AG20443 (cell line): Measurements from ENCODE around the gene TESK1.
"Not testable (repeated sequence)": the region's sequence is repeated elsewhere in the genome, so short reads cannot be mapped to it uniquely, and the experiment has no call there.

Experiments used
- DNase-seq: peaks from one replicate; pipeline ENCODE4 v3.0.0; 2012; ENCODE audit warnings: low spot score, mixed read lengths

Gene TESK1

DNA sequence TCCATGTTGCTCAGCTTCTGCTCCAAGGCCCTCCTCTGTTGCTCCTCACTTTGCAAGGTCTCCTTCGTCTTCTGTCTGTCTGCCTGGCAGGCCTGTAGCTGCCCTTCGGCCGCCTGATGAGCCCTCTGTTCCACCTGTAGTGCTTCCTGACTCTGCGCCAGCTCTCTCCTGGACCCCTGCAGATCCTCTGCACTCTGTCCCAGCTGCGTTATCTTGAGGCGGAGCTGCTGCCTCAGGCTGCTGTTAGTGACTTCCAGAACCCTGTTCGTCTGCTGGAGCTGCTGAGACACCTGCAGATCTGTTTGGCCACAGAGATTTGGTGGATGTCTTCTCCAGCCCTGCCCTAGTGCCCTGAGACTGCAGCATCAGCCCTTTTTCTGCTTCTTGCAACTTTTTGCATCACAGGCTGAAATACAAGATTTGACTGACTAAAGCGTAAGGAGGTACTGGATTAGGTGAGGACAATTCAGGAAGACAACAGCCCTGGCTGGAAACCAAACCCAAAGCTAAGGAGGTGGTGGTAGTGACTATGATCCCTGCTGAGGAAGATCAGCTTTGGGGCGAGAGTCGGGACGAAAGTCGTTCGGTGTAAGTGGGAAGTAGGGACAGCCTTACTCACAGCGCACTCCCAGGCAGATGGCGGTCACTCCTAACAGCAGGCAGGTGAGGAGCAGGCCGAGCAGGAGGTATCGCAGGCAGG lies 11.1 kb downstream of the TESK1 start:
- no peak for DNase-seq

DNA sequence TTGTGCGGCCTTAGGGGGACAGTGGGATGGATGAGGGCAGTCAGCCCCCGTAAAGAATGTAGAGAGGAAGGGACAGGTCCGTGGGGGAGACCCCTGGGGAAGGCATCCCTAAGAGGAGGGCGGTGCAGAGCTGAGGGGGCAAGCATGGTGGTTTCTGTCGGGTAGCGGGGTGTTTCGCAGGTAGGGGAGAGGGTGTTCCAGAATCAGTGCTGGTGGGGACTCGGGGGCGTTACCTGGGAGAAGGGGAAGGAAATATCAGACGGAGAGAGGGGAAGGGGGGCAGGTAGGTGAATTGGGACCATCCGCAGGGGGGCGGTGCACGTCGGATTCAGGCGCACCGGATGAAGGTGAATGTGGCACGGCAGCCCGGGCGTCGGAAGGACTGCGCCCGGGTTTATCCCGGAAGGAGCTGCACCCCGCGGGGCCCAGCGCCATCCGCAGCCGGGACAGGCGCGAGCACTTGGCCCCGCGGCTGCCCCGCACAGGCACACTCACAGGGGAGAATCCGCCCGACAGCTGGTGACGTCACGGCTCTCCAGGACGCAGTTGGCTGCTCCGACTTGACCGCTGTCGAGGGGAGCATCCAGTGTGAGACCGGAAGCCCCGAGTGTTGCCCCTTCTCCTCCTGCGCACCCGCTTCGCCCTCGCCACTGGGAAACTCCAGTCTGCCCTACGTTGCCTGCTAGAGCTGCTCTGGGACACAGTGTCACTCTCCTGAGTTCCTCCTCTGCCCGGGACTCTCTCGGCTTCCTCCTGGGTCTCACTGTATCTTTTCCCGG lies 11.8 kb downstream of the TESK1 start:
- DNase-seq = peak; percentile 86

DNA sequence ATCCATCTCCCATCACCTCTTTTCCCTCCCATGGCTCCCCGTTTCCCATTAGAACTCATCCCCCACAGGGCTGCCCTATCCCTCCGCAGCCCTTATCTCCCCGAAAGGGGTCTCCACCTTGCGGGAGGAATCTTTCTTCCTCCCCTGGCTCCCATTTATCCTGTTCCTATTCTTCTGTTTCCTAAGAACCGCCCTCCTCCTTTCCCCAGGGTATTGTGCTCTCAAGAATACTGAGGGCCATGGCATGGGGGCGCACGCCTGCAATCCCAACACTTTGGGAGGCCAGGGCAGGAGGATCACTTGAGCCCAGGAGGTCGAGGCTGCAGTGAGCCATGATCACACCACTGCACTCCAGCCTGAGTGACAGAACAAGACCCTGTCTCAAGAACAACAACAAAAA lies 12.5 kb downstream of the TESK1 start:
- DNase-seq = no peak

DNA sequence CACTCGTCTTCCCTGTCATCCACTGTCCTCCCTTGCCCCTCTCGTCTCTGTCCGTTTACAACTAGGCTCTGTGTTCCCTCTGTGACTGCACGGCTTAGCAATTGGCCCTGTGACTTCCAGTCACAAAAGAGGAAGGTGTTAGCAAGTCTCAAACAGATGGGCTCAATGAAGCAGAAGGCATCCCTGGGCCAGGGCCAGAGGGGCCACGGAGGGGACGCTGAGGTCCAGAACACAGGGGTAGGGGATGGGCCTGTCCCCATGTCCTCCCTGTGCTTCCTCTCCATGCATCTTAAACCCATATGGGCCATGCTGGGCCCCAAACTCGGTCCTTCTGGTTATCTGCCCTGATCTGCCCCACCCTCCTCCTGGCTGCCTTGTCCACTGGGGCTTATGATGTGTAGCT lies 13.3 kb downstream of the TESK1 start, which contains the start of gene CD72:
CD72 (minus strand) TSS at position 89 of the 403 bp plus-strand sequence. CDS start 110 bp downstream, outside the sequence.
- DNase-seq = no peak

DNA sequence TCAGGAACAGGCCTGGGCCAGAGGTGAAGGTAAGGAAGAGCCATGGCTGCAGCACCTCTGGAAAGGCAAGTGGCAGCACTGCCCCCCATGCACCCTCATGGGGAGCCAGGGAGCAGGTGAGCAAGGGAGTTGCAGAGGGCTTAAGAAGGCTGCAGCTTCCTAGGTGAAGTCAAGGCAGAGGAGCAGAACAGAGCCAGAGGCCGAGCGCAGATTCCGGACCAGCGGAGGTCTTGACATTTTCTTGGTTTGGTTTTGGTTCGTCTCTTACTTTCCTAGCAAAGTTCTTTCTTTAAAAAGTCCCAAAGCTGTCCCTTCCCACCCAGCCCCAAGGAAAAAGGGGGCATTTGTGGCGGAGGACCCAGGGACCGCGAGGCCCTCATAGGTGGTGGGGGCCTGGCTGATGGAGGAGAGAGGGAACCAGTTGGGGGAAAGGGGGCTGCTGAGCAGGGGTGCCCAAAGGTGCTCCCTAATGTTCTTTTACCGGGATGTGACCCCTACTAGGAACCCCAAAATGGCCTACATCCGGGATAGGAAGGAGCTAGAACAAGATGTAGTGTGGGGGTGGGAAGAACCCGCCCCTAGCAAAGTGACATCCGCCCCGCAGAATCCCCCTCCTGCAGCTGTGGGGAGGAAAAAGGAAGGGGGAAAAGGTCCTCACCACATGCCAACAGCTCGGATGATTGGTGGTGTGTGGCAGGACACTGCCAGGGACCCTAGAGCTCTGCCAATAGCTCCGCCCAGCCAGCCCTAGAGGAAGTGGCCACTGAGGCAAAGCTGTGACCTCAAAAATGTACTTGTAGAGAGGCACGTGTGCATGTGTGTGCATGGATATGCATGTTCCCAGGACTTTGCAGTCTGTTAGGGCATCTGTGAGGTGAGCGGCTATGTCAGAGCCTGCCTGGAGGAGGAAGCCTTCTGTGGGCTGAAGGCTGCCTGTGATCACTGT lies 14.1 kb downstream of the TESK1 start:
- DNase-seq = no peak

DNA sequence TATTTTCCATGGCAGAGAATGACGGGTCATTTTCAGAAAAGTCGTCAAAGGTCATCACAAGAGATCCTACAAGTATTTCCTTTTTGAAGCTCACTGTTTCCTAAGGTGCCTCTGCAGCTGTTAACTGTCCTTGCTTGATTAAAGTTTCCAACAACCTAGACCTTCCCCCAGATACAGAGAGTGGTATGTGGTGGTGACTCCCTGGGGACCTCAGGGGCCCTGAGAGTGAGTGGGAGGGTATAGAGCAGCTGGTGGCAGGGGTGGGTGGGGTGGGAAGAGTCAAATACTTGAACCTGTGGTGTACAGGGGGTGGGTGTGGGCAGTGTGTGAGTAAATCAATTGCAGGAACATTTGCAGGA lies 14.7 kb downstream of the TESK1 start:
- DNase-seq = no peak

DNA sequence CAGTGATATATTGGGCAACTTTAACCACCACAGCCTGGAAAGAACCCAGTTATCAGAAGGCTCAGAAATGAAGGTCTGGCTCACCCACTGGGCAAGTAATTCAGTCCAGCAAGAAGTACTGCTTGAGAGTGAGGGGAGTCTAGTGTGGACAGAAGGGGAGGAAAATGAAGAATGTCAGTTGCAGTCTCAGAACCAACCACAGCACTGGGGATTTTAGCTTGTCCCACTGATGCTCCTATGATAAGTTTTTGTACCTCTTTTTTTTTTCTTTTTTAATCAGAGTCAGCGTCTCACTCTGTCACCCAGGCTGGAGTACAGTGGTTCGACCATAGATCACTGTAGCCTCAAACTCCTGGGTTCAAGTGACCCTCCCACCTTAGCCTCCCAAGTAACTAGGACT lies 22.5 kb downstream of the TESK1 start:
- DNase-seq = peak; percentile 2

DNA sequence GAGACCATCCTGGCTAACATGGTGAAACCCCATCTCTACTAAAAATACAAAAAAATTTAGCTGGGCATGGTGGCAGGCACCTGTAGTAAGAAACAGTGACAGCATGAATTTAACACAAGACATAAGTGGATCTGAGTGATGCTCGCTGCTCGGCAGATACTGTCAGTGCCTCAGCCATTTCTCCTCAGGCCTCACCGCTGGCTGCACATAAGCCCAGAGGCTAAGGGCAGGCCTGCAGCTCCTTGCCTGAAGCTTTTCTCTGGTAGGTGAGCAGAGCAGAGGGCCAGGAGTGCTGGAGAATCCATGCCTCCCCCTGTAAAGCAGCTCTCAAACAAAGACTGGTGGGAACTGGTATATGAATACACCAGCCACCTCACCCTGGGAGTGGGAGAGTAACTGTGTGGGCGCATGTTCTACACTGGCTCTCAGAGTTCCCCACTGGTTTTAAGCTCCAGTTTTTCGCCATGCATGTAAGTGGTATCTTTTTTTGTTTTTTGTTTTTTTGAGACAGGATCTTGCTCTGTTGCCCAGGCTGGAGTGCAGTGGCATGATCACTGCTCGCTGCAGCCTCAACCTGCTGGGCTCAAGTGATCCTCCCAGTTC lies 23.4 kb downstream of the TESK1 start:
- no peak for DNase-seq

DNA sequence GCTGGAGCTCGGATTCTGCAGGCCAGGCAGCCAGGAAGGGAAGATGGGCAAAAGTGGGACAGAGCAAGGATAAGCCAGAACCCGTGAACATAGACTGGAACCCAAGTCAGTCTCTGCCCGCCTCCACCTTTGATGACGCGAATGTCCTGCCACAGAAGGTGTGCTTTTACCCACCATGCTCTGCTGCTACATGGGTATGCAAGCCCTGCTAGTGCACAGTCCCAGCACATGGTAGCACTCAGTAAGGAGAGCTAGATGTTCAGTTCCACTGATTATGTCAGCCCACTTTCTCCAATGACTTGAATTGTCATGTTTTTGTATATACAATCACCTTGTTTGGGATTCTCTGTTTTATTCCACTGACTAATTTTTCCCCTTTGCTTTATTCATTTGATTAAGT lies 24.5 kb downstream of the TESK1 start:
- no peak for DNase-seq

DNA sequence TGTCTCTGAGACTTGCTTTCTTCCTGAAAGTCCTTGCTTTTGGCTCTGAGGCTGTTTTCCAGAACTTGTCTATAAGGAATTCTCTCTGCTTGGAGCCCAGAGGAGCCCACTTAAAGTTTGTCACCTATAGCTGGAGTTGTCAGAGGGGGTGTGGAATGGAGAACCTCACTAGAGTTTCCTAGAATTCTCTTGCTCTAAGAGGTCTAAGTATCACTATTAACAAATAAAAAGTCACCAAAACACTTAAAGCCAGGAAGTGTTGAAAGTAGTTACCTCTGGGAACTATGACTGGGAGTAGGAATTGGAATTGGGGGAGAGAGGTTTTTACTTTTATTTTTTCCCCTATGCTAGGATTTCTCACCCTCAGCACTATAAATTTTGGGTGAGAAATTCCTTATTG lies 30.7 kb downstream of the TESK1 start:
- no peak for DNase-seq

DNA sequence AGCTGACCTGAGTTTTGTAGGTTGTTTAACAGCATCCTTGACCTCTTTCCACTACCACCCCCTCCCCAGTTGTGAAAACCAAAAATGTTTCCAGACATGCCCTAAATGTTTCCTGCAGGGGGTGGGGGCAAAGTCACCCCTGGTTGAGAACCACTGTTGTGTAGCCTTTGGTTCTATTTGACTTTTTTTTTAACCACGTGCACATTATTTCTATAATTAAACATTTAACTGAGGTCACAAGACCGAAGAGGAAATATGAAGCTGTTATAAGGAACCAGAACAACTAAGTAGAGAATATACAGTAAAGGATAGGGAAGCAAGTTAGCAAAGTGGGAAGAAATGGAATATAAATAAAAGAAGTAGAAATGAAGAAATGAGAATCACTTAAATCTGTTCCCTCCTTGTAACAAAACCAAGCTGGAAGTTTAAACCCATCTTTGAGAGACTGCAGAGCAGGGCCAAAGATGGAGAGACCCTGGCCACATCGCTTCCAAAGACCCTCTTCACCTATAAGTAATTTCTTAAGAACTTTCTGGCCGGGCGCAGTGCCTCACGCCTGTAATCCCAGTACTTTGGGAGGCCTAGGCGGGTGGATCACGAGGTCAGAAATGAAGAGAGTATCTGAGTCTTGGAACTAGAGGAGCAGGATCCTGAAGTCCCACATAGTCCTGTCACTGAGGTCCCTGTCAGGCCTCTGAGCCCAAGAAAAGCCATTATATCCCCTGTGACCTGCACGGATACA lies 31.2 kb downstream of the TESK1 start:
- no peak for DNase-seq

DNA sequence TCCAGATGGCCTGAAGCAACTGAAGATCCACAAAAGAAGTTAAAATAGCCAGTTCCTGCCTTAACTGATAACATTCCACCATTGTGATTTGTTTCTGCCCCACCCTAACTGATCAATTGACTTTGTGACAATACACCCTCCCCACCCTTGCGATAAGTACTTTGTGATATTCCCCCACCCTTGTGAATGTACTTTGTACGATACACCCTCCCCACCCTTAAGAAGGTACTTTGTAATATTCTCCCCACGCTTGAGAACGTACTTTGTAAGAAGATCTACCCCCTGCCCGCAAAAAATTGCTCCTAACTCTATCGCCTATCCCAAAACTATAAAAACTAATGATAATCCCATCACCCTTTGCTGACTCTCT lies 31.8 kb downstream of the TESK1 start:
- DNase-seq = not testable (repeated sequence)

DNA sequence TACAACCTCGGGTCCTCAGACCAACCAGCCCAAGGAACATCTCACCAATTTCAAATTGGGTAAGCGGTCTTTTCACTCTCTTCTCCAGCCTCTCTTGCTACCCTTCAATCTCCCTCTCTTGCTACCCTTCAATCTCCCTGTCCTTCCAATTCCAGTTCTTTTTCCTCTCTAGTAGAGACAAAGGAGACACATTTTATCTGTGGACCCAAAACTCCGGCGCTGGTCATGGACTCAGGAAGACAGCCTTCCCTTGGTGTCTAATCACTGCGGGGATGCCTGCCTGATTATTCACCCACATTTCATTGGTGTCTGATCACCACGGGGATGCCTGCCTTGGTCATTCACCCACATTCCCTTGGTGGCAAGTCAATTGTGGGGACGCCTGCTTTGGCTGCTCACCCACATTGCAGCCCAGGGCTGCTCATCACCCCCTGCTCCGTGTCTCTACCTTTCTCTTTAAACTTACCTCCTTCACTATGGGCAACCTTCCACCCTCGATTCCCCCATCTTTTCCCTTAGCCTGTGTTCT lies 32.4 kb downstream of the TESK1 start:
- DNase-seq = not testable (repeated sequence)

DNA sequence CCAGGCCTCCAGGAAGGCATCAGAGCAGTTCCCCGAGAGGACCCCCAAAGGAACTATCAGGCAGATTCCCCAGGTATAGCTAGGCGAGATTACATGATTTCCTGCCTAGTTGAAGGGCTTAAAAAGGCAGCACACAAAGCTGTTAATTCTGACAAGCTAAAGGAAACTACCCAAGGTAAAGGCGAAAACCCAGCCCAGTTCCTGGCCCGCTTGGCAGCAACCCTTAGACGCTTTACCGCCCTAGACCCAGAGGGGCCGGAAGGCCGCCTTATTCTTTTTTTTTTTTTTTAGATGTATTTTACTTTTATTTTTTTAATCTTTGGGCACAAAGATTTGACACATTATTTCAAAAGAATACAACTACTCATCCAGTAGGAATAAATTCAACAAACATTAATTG lies 33.7 kb downstream of the TESK1 start:
- not testable (repeated sequence) for DNase-seq

DNA sequence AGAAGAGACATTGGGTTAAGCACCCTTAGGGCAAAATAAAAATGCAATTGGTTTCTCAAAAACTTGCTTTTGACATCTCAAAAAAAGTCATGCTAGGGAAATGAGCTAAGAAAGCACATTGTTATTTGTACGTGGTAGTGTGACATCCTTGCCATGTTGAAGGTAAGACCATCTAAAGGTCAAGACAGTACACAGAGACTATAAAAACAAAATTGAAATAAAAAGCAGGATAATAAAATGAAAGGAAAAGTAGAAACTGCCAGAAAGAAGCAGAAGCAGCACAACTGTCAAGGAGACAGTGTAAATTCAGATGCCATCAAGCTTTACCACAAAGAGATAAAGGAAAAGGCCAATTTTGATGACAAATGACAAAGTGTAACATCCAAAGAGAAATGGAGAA lies 34.2 kb downstream of the TESK1 start:
- not testable (repeated sequence) for DNase-seq

DNA sequence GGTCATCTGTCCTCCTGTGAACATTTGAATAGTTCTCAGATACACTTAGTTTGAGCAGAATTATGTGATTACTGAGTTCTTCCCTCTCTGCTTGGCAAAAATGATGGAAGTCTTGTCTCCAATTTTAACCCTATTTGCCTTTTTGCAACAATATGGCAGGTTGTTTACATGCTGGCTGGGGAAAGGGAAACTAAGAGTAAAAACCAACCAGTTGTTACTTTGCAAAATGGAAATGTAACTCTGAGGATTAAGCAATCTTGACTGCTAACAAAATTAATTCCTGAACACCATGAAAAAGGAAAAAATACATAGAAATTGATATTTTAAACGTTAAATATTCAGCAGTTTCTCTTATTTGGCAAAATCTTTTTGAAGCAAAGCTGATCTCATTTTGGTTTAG lies 34.6 kb downstream of the TESK1 start:
- DNase-seq = no peak

DNA sequence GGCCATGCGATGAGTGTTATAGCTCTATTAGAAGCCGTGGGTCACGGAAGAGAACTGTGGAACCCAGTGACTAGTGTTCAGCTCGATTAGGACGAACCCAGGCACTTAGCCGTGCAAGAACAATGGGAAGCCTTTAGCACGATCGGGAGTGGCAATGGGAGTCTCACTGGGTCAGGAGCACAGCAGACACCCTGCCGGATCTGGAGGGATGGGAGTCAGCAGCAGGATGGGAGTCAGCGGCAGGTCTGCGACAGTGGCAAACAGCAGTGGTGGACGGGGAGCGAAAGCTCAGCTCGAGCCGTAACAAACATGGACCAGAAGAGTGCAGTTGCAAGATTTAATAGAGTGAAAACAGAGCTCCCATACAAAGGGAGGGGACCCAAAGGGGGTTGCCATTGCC lies 35.4 kb downstream of the TESK1 start:
- DNase-seq = not testable (repeated sequence)

DNA sequence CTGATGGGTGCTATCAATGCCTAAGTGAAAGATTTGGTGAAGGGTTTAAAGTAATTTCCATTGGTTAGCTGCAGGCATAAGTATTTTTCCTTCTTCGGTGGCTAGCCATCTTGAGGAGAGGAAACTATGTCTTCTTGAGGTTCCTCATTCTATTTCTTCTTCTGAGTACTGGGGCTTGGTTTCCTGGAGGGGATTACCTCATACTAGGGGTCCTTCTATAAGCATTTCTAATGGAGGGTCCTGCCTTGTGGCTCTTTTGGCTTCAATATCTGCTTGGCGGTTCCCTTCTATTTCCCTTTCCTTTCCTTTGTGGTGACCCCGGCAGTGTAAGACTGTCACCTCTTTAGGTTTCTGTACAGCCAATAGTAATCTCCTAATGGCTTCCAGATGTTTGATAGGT lies 36.4 kb downstream of the TESK1 start:
- not testable (repeated sequence) for DNase-seq

DNA sequence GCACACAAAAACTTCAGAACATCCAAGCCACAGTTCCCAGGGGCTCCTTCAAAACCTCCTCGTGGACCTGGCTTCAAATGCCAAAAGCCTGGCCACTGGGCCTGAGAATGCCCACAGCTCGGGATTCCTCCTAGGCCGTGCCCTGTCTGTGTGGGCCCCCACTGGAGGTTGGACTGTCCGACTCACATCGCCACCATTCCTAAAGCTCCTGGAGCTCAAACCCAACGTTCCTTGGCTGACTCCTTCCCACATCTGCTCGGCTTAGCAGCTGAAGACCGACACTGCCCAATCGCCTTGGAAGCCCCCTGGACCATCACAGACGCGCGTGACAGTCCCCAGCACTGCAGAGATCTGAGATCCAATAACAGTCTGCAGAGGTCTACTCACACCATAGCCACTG lies 38.0 kb downstream of the TESK1 start:
- no peak for DNase-seq

DNA sequence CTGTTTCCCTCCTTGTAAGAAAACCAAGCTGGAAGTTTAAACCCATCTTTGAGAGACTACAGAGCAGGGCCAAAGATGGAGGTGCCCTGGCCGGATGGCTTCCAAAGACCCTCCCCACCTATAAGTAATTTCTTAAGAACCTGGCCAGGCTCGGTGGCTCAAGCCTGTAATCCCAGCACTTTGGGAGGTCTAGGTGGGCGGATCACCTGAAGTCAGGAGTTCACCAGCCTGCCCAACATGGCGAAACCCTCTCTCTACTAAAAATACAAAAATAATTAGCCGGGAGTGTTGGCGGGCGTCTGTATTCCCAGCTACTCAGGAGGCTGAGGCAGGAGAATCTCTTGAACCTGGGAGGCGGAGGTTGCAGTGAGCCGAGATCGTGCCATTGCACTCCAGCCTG lies 40.7 kb downstream of the TESK1 start:
- not testable (repeated sequence) for DNase-seq

DNA sequence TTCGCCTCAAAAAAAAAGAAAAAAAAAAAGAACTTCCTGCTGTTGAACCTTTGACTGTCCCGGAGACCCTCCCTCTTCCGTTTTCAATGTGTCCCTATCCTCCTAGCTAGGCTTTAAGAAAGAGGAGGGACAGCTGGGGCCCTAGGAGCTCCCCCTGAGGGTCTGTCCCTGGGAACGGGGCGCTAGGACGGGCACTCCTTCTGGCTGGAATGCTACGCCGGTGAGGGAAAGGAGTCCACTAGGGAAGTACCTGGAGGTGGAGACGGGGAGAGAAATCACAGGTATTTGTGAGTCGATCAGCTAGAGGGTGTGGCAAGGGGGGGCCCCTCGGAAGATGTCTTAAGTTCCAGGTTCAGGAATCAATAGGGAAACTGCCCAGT lies 41.1 kb downstream of the TESK1 start:
- no peak for DNase-seq
